Measurements from ENCODE around the gene CHAT.

The CHAT gene

GRCh38 chr10:49587981-49588380 lies 25.9 kb upstream of the CHAT start:
- H3K27ac ChIP-seq (ENCODE audit: low read depth, low read length), result no peak overlapping the region
- H3K79me2 ChIP-seq (ENCODE audit: control insufficient read depth, low read length), result no peaks in the 10 kb centered on the region
- peaks cover 18% of the 10 kb centered on the region for H3K27me3 ChIP-seq (ENCODE audit: control insufficient read depth, low read length)
- no peaks in the 10 kb centered on the region for H3F3A ChIP-seq (ENCODE audit: control insufficient read depth, insufficient read depth)
- no peaks in the 10 kb centered on the region for H4K20me1 ChIP-seq (ENCODE audit: control insufficient read depth, insufficient read depth, low read depth, low read length)
- no peak for TF ChIP-seq CTCF (IDR thresholded peaks at IDR 0.05; ENCODE audit: low read depth, low read length, poor library complexity, severe bottlenecking)
- TF ChIP-seq EZH2phosphoT487 (IDR thresholded peaks at IDR 0.05; ENCODE audit: borderline replicate concordance, low read length), result no peak
- no peaks in the 10 kb centered on the region for H3K9me2 ChIP-seq (replicated peaks; ENCODE audit: control insufficient read depth, low read length)
- no peak overlapping the region for H3K4me2 ChIP-seq (ENCODE audit: low read length)
- no peaks in the 10 kb centered on the region for H3K4me1 ChIP-seq (ENCODE audit: control insufficient read depth, low read length)
- H3K9me3 ChIP-seq (ENCODE audit: control insufficient read depth, insufficient read depth, low read length), result no peaks in the 10 kb centered on the region
- H3K36me3 ChIP-seq (ENCODE audit: control insufficient read depth, low read length), result no peaks in the 10 kb centered on the region
- no peak overlapping the region for H3K4me3 ChIP-seq (ENCODE audit: low read length)

GRCh38 chr10:49592726-49593563 lies 20.9 kb upstream of the CHAT start:
- Histone ChIP-seq H3F3A (ENCODE audit: control insufficient read depth, insufficient read depth) (no peaks in the 10 kb centered on the region), H3K9me3 (ENCODE audit: control insufficient read depth, insufficient read depth, low read length) (no peaks in the 10 kb centered on the region), H3K4me2 (ENCODE audit: low read length) (no peak overlapping the region), H3K79me2 (ENCODE audit: control insufficient read depth, low read length) (no peaks in the 10 kb centered on the region), H3K27me3 (ENCODE audit: control insufficient read depth, low read length) (no peaks in the 10 kb centered on the region), H3K9me2 (replicated peaks; ENCODE audit: control insufficient read depth, low read length) (no peaks in the 10 kb centered on the region), H4K20me1 (ENCODE audit: control insufficient read depth, insufficient read depth, low read depth, low read length) (no peaks in the 10 kb centered on the region), H3K27ac (ENCODE audit: low read depth, low read length) (no peak overlapping the region), H3K4me3 (ENCODE audit: low read length) (no peak overlapping the region), H3K36me3 (ENCODE audit: control insufficient read depth, low read length) (no peaks in the 10 kb centered on the region), H3K4me1 (ENCODE audit: control insufficient read depth, low read length) (no peaks in the 10 kb centered on the region)
- TF ChIP-seq CTCF (IDR thresholded peaks at IDR 0.05; ENCODE audit: low read depth, low read length, poor library complexity, severe bottlenecking), result peak; percentile 91
- TF ChIP-seq EZH2phosphoT487 (IDR thresholded peaks at IDR 0.05; ENCODE audit: borderline replicate concordance, low read length), result no peak

- Histone ChIP-seq H3K79me2 (ENCODE audit: control insufficient read depth, low read length) (no peaks in the 10 kb centered on the region), H3K9me2 (replicated peaks; ENCODE audit: control insufficient read depth, low read length) (no peaks in the 10 kb centered on the region), H3F3A (ENCODE audit: control insufficient read depth, insufficient read depth) (no peaks in the 10 kb centered on the region), H3K4me3 (ENCODE audit: low read length) (no peak overlapping the region), H3K4me2 (ENCODE audit: low read length) (no peak overlapping the region), H4K20me1 (ENCODE audit: control insufficient read depth, insufficient read depth, low read depth, low read length) (no peaks in the 10 kb centered on the region), H3K4me1 (ENCODE audit: control insufficient read depth, low read length) (no peaks in the 10 kb centered on the region), H3K9me3 (ENCODE audit: control insufficient read depth, insufficient read depth, low read length) (no peaks in the 10 kb centered on the region), H3K36me3 (ENCODE audit: control insufficient read depth, low read length) (no peaks in the 10 kb centered on the region), H3K27me3 (ENCODE audit: control insufficient read depth, low read length) (no peaks in the 10 kb centered on the region), H3K27ac (ENCODE audit: low read depth, low read length) (no peak overlapping the region)
- TF ChIP-seq EZH2phosphoT487 (IDR thresholded peaks at IDR 0.05; ENCODE audit: borderline replicate concordance, low read length) (no peak), CTCF (IDR thresholded peaks at IDR 0.05; ENCODE audit: low read depth, low read length, poor library complexity, severe bottlenecking) (no peak)
These were observed 20.3 kb upstream of the CHAT start for GRCh38 chr10:49593564-49593875.
